Adrenal gland (tissue), 5 donors: ENCODE data around the gene MED12L.

Experiments used
- CTCF ChIP-seq, 6 experiments: fragments of 450-650 bp in 4 of 6; fragments of 200-600 bp in 2 of 6; sonication (generic) in 1 of 6; IDR thresholded peaks; 1 replicate in 5 of 6; 2 replicates in 1 of 6; pipeline versions ENCODE4 v1.5.1 to v1.8.0; 2016 to 2021; ENCODE audit warnings: antibody characterized with exemption in 6 of 6, mild to moderate bottlenecking in 2 of 6, moderate library complexity in 1 of 6
- POLR2A ChIP-seq, 2 donors: fragments of 450-650 bp; IDR thresholded peaks; one replicate each; pipeline ENCODE4 v1.6.1; 2017; ENCODE audit warnings: antibody characterized with exemption in 2 of 2, mild to moderate bottlenecking in 2 of 2, moderate library complexity in 1 of 2
- donor health status: DM: no; HTN: no; CAD: no.

GRCh38 chr3:151234825-151235224, 149.4 kb downstream of the MED12L start:
- TF ChIP-seq POLR2A (IDR thresholded peaks at IDR 0.05) (no peak), CTCF (IDR thresholded peaks at IDR 0.05) (no peak)
